Panc1 (cell line): ENCODE results near the gene SORBS1. TPM values are rescaled to one million over a fixed set of nuclear protein-coding genes. Genes with fewer than 3 reads are reported as not detected.

Experiments used
- ATAC-seq: fragments of 200-7000 bp; cut with Tn5 transposase; 2 replicates; pipeline ENCODE4 v1.9.1; 2020; ENCODE audit warnings: mild to moderate bottlenecking, moderate library complexity
- BruUV-seq: library from RNA; stranded (reverse); fragments of 400-500 nt; replicated peaks from 2 replicates; lab custom pipeline; 2021; lab: Mats Ljungman, UMichigan
- CTCF ChIA-PET: fragments of 300-600 bp; sonication (Branson Sonifier 250); formaldehyde crosslinking; loops from one replicate; lab custom pipeline; 2022; ENCODE audit warnings: antibody characterized with exemption; lab: Charles Lee
- POLR2A ChIA-PET: fragments of 300-600 bp; sonication (Branson Sonifier 250); formaldehyde crosslinking; loops from one replicate; lab custom pipeline; 2022; ENCODE audit warnings: antibody characterized with exemption; lab: Charles Lee
- DNase-seq: peaks from one replicate; pipeline ENCODE4 v3.0.0-alpha.2; 2010; ENCODE audit warnings: low read depth, low spot score
- H3K27ac ChIP-seq: 2 replicates; pipeline ENCODE4 v1.5.1; 2011; ENCODE audit warnings: mild to moderate bottlenecking, low read length, inconsistent platforms
- H3K27me3 ChIP-seq: fragments of 200-500 bp; sonication (Bioruptor generic); 2 replicates; pipeline ENCODE4 v1.6.0; 2014; ENCODE audit warnings: low read length, inconsistent platforms; ENCODE audit not compliant: control insufficient read depth, insufficient read depth
- H3K36me3 ChIP-seq: fragments of 200-500 bp; sonication (Bioruptor generic); 2 replicates; pipeline ENCODE4 v1.5.1; 2014; ENCODE audit warnings: inconsistent platforms, mild to moderate bottlenecking, low read length, moderate library complexity; ENCODE audit not compliant: control insufficient read depth, insufficient read depth
- H3K4me1 ChIP-seq: 2 replicates; pipeline ENCODE4 v1.5.1; 2011; ENCODE audit warnings: inconsistent platforms, mild to moderate bottlenecking, low read length, moderate library complexity; ENCODE audit not compliant: control insufficient read depth, insufficient read depth
- H3K4me3 ChIP-seq, 2 experiments: 2 replicates each; pipeline ENCODE4 v1.5.1; 2011 to 2012; ENCODE audit warnings: low read depth in 2 of 2, low read length in 2 of 2, mild to moderate bottlenecking in 2 of 2, inconsistent platforms in 1 of 2, moderate library complexity in 1 of 2
- H3K9me3 ChIP-seq: fragments of 200-500 bp; sonication (Bioruptor generic); 2 replicates; pipeline ENCODE4 v1.5.1; 2014; ENCODE audit warnings: low read depth, mild to moderate bottlenecking, inconsistent platforms, low read length, moderate library complexity; ENCODE audit not compliant: control insufficient read depth, insufficient read depth
- CTCF ChIP-seq: fragments of 450-650 bp; IDR thresholded peaks from 2 replicates; pipeline ENCODE4 v1.5.1; 2017; ENCODE audit warnings: mild to moderate bottlenecking
- POLR2AphosphoS5 ChIP-seq: IDR thresholded peaks from 2 replicates; pipeline ENCODE4 v1.6.1; 2012; ENCODE audit warnings: mild to moderate bottlenecking, low read depth, low read length, moderate library complexity
- TCF7L2 ChIP-seq: IDR thresholded peaks from 2 replicates; pipeline ENCODE4 v1.6.1; 2011; ENCODE audit warnings: mild to moderate bottlenecking, low read depth, low read length, inconsistent platforms
- in situ Hi-C: cut with HindIII; loops from 2 replicates; pipeline ENCODE4 v1.10.0; 2016; ENCODE audit warnings: low sequenced_read_pairs, low pct_unique_long_range_greater_than_20kb
- intact Hi-C: fragments of 100-400 bp; cut with micrococcal nuclease; formaldehyde crosslinking; loops from one replicate; pipeline ENCODE4 v1.10.0; 2022; ENCODE audit not compliant: unreplicated experiment
- total RNA-seq: library from RNA; stranded (reverse); gene quantifications from one replicate; pipeline ENCODE4 v1.2.1, GENCODE V29; 2021; ENCODE audit not compliant: unreplicated experiment
- TF ChIP-seq, protein P1 (sequence below), 2 experiments: IDR thresholded peaks; 2 replicates each; pipeline ENCODE4 v1.6.1; 2011 to 2012; ENCODE audit warnings: low read depth in 2 of 2, control low read depth in 1 of 2, low read length in 1 of 2, mild to moderate bottlenecking in 1 of 2, moderate library complexity in 1 of 2; ENCODE audit not compliant: insufficient read depth in 1 of 2

SORBS1 gene
- total RNA-seq, 1 experiment from 2014 or later = 29.4 TPM

DNA sequence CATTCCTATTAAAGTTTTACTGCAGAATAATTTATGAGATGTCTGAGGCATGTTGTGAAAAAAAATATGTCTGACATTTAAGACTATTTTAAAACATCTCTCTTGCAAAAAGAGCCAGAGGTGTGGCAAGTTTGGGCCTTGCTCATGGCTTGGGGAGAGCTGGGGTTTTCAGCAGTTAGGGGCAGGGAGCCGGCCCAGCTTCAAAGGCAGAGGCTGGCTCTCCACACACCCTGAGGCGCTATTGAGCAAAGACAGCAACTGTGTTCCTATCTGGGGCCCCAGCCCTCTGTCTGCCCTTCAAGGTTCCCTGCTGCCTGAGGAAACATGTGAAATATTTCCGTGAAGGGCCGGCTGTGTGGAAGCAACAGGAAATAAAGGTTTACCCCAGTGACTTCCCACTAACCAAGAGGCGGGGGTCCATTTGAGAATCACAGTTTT is 94.0 kb downstream of the SORBS1 start:
- Histone ChIP-seq H3K27me3 (no peaks in the 10 kb centered on the region), H3K4me3 (no peak overlapping the region), H3K36me3 (no peaks in the 10 kb centered on the region), H3K9me3 (no peaks in the 10 kb centered on the region), H3K27ac (peak overlapping the region; percentile 44; the same call in 1 of the 2 replicates), H3K4me1 (peaks cover 37% of the 10 kb centered on the region)
- no TSS peak for BruUV-seq
- in situ Hi-C loops = no loop called here
- intact Hi-C loops = no loop called here
- ChIA-PET POLR2A (no interaction called here), CTCF (no interaction called here)
- no peak for DNase-seq
- peak; percentile 95 for TF ChIP-seq TCF7L2
- TF ChIP-seq, protein P1, sequence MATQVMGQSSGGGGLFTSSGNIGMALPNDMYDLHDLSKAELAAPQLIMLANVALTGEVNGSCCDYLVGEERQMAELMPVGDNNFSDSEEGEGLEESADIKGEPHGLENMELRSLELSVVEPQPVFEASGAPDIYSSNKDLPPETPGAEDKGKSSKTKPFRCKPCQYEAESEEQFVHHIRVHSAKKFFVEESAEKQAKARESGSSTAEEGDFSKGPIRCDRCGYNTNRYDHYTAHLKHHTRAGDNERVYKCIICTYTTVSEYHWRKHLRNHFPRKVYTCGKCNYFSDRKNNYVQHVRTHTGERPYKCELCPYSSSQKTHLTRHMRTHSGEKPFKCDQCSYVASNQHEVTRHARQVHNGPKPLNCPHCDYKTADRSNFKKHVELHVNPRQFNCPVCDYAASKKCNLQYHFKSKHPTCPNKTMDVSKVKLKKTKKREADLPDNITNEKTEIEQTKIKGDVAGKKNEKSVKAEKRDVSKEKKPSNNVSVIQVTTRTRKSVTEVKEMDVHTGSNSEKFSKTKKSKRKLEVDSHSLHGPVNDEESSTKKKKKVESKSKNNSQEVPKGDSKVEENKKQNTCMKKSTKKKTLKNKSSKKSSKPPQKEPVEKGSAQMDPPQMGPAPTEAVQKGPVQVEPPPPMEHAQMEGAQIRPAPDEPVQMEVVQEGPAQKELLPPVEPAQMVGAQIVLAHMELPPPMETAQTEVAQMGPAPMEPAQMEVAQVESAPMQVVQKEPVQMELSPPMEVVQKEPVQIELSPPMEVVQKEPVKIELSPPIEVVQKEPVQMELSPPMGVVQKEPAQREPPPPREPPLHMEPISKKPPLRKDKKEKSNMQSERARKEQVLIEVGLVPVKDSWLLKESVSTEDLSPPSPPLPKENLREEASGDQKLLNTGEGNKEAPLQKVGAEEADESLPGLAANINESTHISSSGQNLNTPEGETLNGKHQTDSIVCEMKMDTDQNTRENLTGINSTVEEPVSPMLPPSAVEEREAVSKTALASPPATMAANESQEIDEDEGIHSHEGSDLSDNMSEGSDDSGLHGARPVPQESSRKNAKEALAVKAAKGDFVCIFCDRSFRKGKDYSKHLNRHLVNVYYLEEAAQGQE (IDR thresholded peaks at IDR 0.05; ENCODE audit: insufficient read depth in 1 of 2, low read depth in 2 of 2, low read length in 1 of 2) = no peak
- peak; percentile 80 for ATAC-seq

DNA sequence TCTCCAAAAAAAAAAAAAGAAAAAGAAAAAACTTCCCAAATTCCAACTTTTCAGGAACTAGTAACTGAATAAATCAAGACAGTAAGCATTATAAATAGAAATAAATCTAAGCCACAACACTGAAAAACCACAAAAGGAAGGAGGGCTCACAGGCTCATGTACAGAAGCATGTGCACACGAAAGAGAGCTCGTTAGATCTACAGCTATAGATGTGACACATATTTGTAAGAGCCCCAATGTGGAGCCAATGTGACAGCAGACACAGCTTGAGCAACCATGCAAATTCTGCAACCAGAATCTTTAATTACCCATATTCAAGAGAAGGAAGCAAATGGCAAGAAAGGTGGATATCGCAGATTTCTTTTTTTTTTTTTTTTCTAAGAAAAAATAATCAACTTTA is 94.7 kb downstream of the SORBS1 start:
- Histone ChIP-seq H3K27me3 (no peaks in the 10 kb centered on the region), H3K4me3 (no peak overlapping the region), H3K27ac (0 out of 2 replicates have a peak overlapping the region, but pooled peaks have one; percentile 3), H3K9me3 (no peaks in the 10 kb centered on the region), H3K36me3 (no peaks in the 10 kb centered on the region), H3K4me1 (peaks cover 37% of the 10 kb centered on the region)
- CTCF ChIA-PET = interaction anchor here (0.7 to 0.8 kb wide), 3 partner anchors 51 to 278 kb away, joined by 3 to 16 read pairs (median 8); no protein-coding TSS in a partner anchor
- ATAC-seq (no peak), DNase-seq (no peak)
- POLR2A ChIA-PET = interaction anchor here (0.6 kb wide), 1 partner anchor 48 kb away, joined by 4 read pairs; no protein-coding TSS in a partner anchor
- no peak for TF ChIP-seq CTCF
- TF ChIP-seq TCF7L2 = no peak
- TF ChIP-seq POLR2AphosphoS5 = no peak
- BruUV-seq = no TSS peak
- in situ Hi-C loops (no loop called here), intact Hi-C loops (no loop called here)

GRCh38 chr10:95464280-95464679 is 96.9 kb downstream of the SORBS1 start:
- peak overlapping the region; percentile 41; the same call in 1 of the 2 replicates for H3K27ac ChIP-seq
- no peaks in the 10 kb centered on the region for H3K36me3 ChIP-seq
- H3K27me3 ChIP-seq = no peaks in the 10 kb centered on the region
- DNase-seq = no peak
- in situ Hi-C loops = no loop called here
- peaks cover 33% of the 10 kb centered on the region for H3K4me1 ChIP-seq
- H3K4me3 ChIP-seq = no peak overlapping the region
- no peak for ATAC-seq
- intact Hi-C loops = no loop called here
- BruUV-seq = no TSS peak
- CTCF ChIA-PET = no interaction called here
- H3K9me3 ChIP-seq = no peaks in the 10 kb centered on the region
- POLR2A ChIA-PET = interaction anchor here (0.6 kb wide), 2 partner anchors 60 to 99 kb away, joined by 4 to 7 read pairs; no protein-coding TSS in a partner anchor
- no peak for TF ChIP-seq POLR2AphosphoS5
- TF ChIP-seq TCF7L2 = peak; percentile 31; the same call in 1 of the 2 replicates
